Ramos (cell line): ENCODE measurements around the gene NLGN1.

ENCODE experiments used
- in situ Hi-C: fragments of 300-500 bp; cut with MboI; formaldehyde crosslinking; loops from one replicate; pipeline ENCODE4 v1.14.3; 2022; ENCODE audit warnings: low sequenced_read_pairs; ENCODE audit not compliant: unreplicated experiment

The NLGN1 gene

GRCh38 chr3:173700336-173700735, 302.8 kb downstream of the NLGN1 start:
- in situ Hi-C loops: no loop called here

GRCh38 chr3:173702561-173702960, 305.0 kb downstream of the NLGN1 start:
- in situ Hi-C loops: no loop called here

- in situ Hi-C loops: no loop called here
Measured at GRCh38 chr3:173703771-173704170, 306.2 kb downstream of the NLGN1 start.

GRCh38 chr3:173706630-173707029, 309.1 kb downstream of the NLGN1 start:
- in situ Hi-C loops: no loop called here

GRCh38 chr3:173708191-173708590, 310.6 kb downstream of the NLGN1 start:
- in situ Hi-C loops: no loop called here

- in situ Hi-C loops: no loop called here
Measured at GRCh38 chr3:173709026-173709425, 311.5 kb downstream of the NLGN1 start.

- in situ Hi-C loops: no loop called here
Measured at GRCh38 chr3:173711619-173712018, 314.1 kb downstream of the NLGN1 start.

- in situ Hi-C loops: no loop called here
Measured at GRCh38 chr3:173719585-173719984, 322.0 kb downstream of the NLGN1 start.

GRCh38 chr3:173725507-173725906, 328.0 kb downstream of the NLGN1 start:
- in situ Hi-C loops: no loop called here

- in situ Hi-C loops: no loop called here
Measured at GRCh38 chr3:173730391-173730790, 332.8 kb downstream of the NLGN1 start.

- in situ Hi-C loops: no loop called here
Measured at GRCh38 chr3:173732237-173732636, 334.7 kb downstream of the NLGN1 start.

- in situ Hi-C loops: no loop called here
Measured at GRCh38 chr3:173733029-173733652, 335.6 kb downstream of the NLGN1 start.

GRCh38 chr3:173734473-173734872, 336.9 kb downstream of the NLGN1 start:
- in situ Hi-C loops: no loop called here

- in situ Hi-C loops: no loop called here
Measured at GRCh38 chr3:173734895-173735294, 337.4 kb downstream of the NLGN1 start.

- in situ Hi-C loops: no loop called here
Measured at GRCh38 chr3:173735841-173736240, 338.3 kb downstream of the NLGN1 start.

GRCh38 chr3:173737167-173737808, 339.7 kb downstream of the NLGN1 start:
- in situ Hi-C loops: no loop called here

- in situ Hi-C loops: no loop called here
Measured at GRCh38 chr3:173739726-173740125, 342.2 kb downstream of the NLGN1 start.

- in situ Hi-C loops: no loop called here
Measured at GRCh38 chr3:173742491-173742890, 344.9 kb downstream of the NLGN1 start.

- in situ Hi-C loops: no loop called here
Measured at GRCh38 chr3:173743111-173743510, 345.6 kb downstream of the NLGN1 start.

- in situ Hi-C loops: no loop called here
Measured at GRCh38 chr3:173743516-173743915, 346.0 kb downstream of the NLGN1 start.

GRCh38 chr3:173744479-173744878, 346.9 kb downstream of the NLGN1 start:
- in situ Hi-C loops: no loop called here

- in situ Hi-C loops: no loop called here
Measured at GRCh38 chr3:173744895-173745294, 347.4 kb downstream of the NLGN1 start.
